ENCODE results near the gene TMEM183A.

Gene TMEM183A

DNA sequence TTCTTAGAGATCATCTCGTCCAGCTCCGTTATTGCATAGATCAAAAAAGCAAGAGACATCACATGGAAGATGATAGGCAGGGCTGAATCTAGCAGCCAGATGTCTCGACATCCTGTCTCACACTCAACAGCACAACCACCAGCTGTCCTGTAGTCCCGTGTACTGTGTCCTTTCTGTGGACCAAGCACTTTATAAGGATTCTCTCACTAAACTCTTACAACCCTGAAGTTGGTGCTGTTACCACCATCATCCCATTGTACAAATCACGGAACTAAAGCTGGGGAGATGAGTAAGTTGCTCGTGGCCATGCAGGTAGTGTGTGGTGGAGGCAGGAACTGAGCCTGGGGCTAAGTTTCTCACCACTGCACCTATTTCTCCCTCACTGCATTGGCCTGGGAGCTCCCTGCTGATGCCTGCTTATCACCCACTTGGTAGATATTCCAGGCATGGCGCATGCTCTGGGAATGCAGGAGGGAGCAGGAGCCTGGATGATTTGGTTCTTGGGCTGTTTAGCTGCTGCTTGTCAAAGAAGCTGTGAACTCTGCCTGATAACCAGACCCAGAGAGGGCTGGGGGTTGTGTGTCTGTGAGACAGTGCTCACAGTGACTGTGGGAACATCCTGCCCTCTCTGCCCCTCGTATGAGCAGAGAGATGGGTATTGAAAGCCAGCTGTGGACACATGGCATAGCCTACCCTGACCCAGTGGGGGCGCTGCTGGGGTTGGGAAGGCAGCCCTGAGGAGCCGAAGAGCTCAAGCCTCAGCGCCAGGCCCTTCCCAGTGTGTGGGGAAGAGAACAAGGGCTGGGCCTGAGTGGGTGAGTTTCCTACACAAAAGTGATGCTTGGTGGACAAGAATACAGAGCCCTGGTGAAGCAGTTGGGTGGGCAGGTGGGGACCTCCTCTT, 32.7 kb downstream of the TMEM183A start:
- Histone ChIP-seq H2AFZ (ENCODE audit: low read length, unreplicated experiment) (no peak overlapping the region), H3K36me3 (ENCODE audit: insufficient read depth, low read length) (peaks cover 4% of the 10 kb centered on the region; the same call in 1 of the 2 replicates), H3K4me1 (ENCODE audit: control insufficient read depth, insufficient read depth, low read length, unreplicated experiment) (peaks cover 27% of the 10 kb centered on the region), H3K27ac (ENCODE audit: low read depth, low read length) (no peak overlapping the region), H3K4me3 (ENCODE audit: low read depth, low read length) (no peak overlapping the region), H3K27me3 (ENCODE audit: insufficient read depth, low read length) (no peaks in the 10 kb centered on the region), H3K79me2 (ENCODE audit: control insufficient read depth, insufficient read depth, low read length, unreplicated experiment) (peaks cover 3% of the 10 kb centered on the region)

DNA sequence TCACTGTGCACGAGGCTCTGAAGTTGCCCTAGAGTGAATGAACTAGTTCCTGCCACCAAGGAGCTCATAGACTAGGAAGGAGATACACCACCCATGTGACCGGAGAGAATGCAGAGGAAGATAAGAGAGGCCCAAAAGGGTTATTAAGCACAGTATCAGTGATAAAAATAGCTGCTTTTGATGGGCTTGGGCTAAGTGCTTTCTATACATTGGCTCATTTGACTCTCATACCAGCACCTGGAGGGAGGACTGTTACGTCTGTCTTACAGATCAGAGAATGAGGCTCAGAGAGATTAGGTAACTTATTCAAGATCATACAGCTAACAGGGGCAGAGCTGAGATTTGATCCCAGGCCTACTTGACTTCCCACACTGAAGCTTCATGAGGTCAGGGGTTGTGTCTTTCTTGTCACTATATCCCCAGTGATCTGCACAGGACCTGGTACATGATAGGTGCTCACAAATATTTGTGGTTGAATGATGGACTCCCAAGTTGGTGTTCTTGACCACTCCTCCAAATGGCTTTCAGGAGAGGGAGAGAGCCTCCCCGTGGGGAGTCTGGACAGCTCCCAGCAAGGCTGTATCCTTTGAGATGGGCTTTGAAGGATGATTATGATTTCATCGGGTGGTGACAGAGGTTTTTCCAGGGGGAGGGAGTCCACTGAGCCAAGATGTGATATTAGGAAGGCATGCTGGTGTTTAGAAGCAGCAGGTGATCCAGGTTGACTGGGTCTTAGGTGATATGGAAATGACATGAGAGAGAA, 33.5 kb downstream of the TMEM183A start:
- Histone ChIP-seq H2AFZ (ENCODE audit: low read length, unreplicated experiment) (no peak overlapping the region), H3K27ac (ENCODE audit: low read depth, low read length) (no peak overlapping the region), H3K4me3 (ENCODE audit: low read depth, low read length) (no peak overlapping the region), H3K36me3 (ENCODE audit: insufficient read depth, low read length) (peaks cover 4% of the 10 kb centered on the region; the same call in 1 of the 2 replicates), H3K79me2 (ENCODE audit: control insufficient read depth, insufficient read depth, low read length, unreplicated experiment) (peaks cover 3% of the 10 kb centered on the region), H3K27me3 (ENCODE audit: insufficient read depth, low read length) (no peaks in the 10 kb centered on the region), H3K4me1 (ENCODE audit: control insufficient read depth, insufficient read depth, low read length, unreplicated experiment) (peaks cover 27% of the 10 kb centered on the region)

DNA sequence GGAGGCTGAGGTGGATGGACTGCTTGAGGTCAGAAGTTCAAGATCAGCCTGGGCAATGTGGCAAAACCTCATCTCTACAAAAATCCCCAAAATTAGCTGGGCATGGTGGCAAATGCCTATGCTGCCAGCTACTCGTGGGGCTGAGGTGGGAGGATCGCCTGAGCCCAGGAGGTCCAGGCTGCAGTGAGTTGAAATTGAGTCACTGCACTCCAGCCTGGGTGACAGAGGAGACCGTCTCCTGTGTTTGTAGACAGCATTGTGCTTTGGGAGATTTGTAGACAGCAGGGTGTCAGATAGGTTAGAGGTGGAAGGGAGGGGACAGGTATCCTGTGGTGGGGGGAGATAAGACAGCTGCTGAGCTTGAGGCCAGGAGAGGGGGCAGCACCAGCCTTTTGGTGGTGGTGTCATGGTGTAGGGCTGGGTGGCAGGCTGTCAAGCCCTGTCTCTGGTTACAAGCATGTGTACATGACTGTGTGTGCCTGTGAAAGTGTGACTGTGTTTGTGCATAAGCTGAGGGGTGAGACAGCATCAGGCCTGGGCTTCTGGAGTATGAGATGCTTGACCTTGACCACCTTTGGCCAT, 34.3 kb downstream of the TMEM183A start:
- Histone ChIP-seq H3K36me3 (ENCODE audit: insufficient read depth, low read length) (peaks cover 4% of the 10 kb centered on the region; the same call in 1 of the 2 replicates), H3K79me2 (ENCODE audit: control insufficient read depth, insufficient read depth, low read length, unreplicated experiment) (peaks cover 3% of the 10 kb centered on the region), H3K4me1 (ENCODE audit: control insufficient read depth, insufficient read depth, low read length, unreplicated experiment) (peaks cover 32% of the 10 kb centered on the region), H2AFZ (ENCODE audit: low read length, unreplicated experiment) (no peak overlapping the region), H3K4me3 (ENCODE audit: low read depth, low read length) (no peak overlapping the region), H3K27ac (ENCODE audit: low read depth, low read length) (no peak overlapping the region), H3K27me3 (ENCODE audit: insufficient read depth, low read length) (no peaks in the 10 kb centered on the region)

DNA sequence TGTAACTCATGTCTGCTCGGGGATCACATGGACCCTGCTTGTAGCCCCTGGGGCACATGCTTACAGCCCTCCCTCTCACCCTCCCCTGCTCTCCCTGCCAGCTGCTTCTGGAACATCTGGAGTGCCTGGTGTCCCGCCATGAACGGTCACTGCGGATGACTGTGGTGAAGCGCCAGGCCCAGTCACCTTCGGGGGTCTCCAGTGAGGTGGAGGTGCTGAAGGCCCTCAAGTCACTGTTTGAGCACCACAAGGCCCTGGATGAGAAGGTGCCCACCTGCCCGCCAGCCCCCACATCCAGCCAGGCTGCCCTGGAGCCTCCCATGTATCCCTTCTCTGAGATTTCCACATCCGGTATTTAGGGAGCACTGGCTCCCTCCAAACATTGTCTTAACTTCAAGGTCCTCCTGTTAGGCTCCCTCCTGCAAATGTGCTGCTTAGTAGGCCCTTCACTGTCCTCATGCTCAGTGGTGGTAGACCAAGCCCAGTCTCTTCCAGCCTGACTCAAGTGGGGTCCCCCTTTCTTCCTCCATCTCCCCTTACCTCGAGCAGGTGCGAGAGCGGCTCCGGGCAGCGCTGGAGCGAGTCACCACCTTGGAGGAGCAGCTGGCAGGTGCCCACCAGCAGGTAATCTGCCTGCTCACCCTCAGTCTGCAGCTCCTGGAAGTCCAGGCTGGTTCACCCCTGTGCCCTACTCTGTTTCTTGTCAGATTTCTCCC, 36.8 kb downstream of the TMEM183A start:
- no peak overlapping the region for H2AFZ ChIP-seq (ENCODE audit: low read length, unreplicated experiment)
- H3K36me3 ChIP-seq (ENCODE audit: insufficient read depth, low read length), result peaks cover 4% of the 10 kb centered on the region; the same call in 1 of the 2 replicates
- no peak overlapping the region for H3K27ac ChIP-seq (ENCODE audit: low read depth, low read length)
- H3K4me3 ChIP-seq (ENCODE audit: low read depth, low read length), result no peak overlapping the region
- no peaks in the 10 kb centered on the region for H3K27me3 ChIP-seq (ENCODE audit: insufficient read depth, low read length)
- peaks cover 3% of the 10 kb centered on the region for H3K79me2 ChIP-seq (ENCODE audit: control insufficient read depth, insufficient read depth, low read length, unreplicated experiment)
- H3K4me1 ChIP-seq (ENCODE audit: control insufficient read depth, insufficient read depth, low read length, unreplicated experiment), result peaks cover 25% of the 10 kb centered on the region

DNA sequence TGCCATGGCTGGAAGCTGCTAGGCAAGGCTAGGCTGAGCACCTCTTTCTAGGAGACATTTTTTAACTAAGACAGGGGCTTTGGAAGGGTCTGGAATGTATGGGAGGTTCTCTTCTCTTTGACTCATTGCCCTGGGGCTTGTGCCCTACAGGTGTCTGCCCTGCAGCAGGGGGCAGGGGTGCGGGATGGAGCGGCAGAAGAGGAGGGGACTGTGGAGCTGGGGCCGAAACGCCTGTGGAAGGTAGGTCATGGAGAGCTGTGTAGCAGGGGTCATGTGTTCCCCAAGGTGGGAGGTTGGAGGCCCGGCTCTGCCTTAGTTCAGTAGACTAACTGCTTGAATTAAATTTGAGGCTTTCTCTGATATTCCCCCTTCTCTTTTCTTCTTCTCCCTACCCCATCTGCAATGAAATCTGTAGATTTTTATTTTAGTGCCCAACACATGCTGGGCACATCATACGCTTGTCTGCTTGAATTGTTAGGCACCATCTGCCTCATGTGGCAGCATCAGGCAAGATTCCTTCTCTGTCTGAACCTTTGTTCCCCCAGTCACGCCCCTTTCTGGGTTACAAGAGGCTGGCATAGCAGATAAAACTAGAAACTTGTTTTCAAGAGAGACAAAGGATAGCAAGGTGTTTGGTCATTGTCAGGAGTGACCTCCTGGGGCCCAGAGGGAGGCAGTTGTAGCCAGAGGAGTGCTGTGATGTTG, 37.5 kb downstream of the TMEM183A start:
- peaks cover 3% of the 10 kb centered on the region for H3K79me2 ChIP-seq (ENCODE audit: control insufficient read depth, insufficient read depth, low read length, unreplicated experiment)
- no peaks in the 10 kb centered on the region for H3K27me3 ChIP-seq (ENCODE audit: insufficient read depth, low read length)
- no peak overlapping the region for H3K27ac ChIP-seq (ENCODE audit: low read depth, low read length)
- H2AFZ ChIP-seq (ENCODE audit: low read length, unreplicated experiment), result no peak overlapping the region
- H3K4me1 ChIP-seq (ENCODE audit: control insufficient read depth, insufficient read depth, low read length, unreplicated experiment), result peaks cover 24% of the 10 kb centered on the region
- no peak overlapping the region for H3K4me3 ChIP-seq (ENCODE audit: low read depth, low read length)
- peaks cover 1% of the 10 kb centered on the region; the same call in 1 of the 2 replicates for H3K36me3 ChIP-seq (ENCODE audit: insufficient read depth, low read length)

DNA sequence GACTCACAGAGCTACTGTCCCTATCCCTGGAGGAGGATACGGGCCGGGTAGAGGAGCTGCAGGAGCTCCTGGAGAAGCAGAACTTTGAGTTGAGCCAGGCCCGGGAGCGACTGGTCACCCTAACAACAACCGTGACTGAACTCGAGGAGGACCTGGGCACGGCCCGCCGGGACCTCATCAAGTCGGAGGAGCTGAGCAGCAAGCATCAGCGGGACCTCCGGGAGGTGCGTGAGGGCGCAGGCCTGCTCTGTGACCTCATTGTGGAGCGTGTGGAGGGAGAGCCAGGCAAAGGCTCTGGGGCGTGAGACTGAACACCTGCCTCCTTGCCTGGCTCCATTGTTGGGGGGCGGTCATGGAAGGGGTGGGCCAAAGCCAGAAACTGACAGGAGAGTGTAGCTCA, 38.2 kb downstream of the TMEM183A start:
- H3K4me1 ChIP-seq (ENCODE audit: control insufficient read depth, insufficient read depth, low read length, unreplicated experiment), result peaks cover 24% of the 10 kb centered on the region
- no peaks in the 10 kb centered on the region for H3K36me3 ChIP-seq (ENCODE audit: insufficient read depth, low read length)
- no peak overlapping the region for H3K4me3 ChIP-seq (ENCODE audit: low read depth, low read length)
- peaks cover 3% of the 10 kb centered on the region for H3K79me2 ChIP-seq (ENCODE audit: control insufficient read depth, insufficient read depth, low read length, unreplicated experiment)
- no peak overlapping the region for H2AFZ ChIP-seq (ENCODE audit: low read length, unreplicated experiment)
- H3K27ac ChIP-seq (ENCODE audit: low read depth, low read length), result no peak overlapping the region
- no peaks in the 10 kb centered on the region for H3K27me3 ChIP-seq (ENCODE audit: insufficient read depth, low read length)

DNA sequence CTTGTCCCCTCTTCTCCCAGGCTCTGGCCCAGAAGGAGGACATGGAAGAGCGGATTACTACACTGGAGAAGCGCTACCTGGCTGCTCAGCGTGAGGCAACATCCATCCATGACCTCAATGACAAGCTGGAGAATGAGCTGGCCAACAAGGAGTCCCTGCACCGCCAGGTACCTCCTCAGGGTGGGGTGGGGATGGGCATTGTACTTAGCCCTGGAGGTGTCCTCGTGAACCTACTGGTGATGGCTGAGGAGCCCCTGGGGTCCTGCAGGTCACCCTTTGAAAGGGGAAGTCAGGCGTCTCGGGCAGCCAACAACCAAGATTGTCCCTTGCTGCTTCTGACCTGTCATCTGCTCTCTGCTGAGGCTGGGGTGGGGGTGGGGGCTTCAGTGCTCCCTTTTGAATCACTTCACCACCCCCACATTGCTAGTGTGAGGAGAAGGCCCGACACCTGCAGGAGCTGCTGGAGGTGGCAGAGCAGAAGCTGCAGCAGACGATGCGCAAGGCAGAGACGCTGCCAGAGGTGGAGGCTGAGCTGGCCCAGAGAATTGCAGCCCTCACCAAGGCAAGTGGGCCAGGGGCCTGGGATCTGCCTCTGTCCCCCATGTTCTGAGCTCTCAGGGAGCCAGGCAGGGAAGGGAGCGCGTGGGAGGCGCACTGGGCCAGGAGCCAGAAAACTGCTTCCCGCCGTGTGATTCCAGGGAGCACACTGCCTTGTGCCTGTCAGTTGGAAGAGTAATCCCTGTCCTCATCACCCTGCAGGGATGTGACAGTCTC, 38.8 kb downstream of the TMEM183A start:
- no peak overlapping the region for H3K4me3 ChIP-seq (ENCODE audit: low read depth, low read length)
- peaks cover 3% of the 10 kb centered on the region for H3K79me2 ChIP-seq (ENCODE audit: control insufficient read depth, insufficient read depth, low read length, unreplicated experiment)
- H2AFZ ChIP-seq (ENCODE audit: low read length, unreplicated experiment), result no peak overlapping the region
- no peak overlapping the region for H3K27ac ChIP-seq (ENCODE audit: low read depth, low read length)
- peaks cover 24% of the 10 kb centered on the region for H3K4me1 ChIP-seq (ENCODE audit: control insufficient read depth, insufficient read depth, low read length, unreplicated experiment)
- no peaks in the 10 kb centered on the region for H3K36me3 ChIP-seq (ENCODE audit: insufficient read depth, low read length)
- H3K27me3 ChIP-seq (ENCODE audit: insufficient read depth, low read length), result no peaks in the 10 kb centered on the region

DNA sequence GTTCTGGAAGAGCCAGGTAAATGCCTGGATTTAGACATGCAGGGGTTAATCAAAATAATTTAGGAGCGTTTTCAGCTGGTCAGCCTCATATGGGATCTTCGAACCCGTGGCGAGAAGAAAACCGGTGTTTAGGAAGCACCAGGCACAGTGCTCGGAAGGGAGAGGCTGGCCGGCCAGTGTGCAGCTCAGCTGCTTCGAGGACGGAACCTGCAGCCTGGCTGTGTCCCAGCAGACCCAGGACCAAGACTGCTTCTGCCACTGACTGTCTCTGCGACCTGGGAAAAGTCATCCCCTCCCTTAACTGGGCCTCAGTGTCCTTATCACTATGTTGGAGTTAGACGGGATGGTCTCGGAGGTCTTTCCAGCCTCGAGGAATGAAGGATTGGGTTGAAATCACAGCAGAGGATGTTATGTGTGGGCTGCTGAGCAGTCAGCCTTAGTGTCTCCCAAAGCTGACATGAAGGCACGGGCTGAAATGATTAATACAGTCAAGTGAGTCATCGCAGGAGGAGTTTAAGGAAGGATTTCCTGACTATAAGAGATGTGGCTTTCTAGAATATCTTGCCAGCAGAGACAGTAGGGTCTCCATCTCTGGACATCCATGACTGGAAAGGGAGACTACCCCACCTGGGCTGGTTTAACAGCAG, 39.9 kb downstream of the TMEM183A start:
- H3K4me1 ChIP-seq (ENCODE audit: control insufficient read depth, insufficient read depth, low read length, unreplicated experiment), result peaks cover 18% of the 10 kb centered on the region
- peak overlapping the region; percentile 7; the same call in 1 of the 2 replicates for H3K27ac ChIP-seq (ENCODE audit: low read depth, low read length)
- H3K4me3 ChIP-seq (ENCODE audit: low read depth, low read length), result 0 out of 2 replicates have a peak overlapping the region, but pooled peaks have one; percentile 15
- H2AFZ ChIP-seq (ENCODE audit: low read length, unreplicated experiment), result no peak overlapping the region
- no peaks in the 10 kb centered on the region for H3K36me3 ChIP-seq (ENCODE audit: insufficient read depth, low read length)
- H3K27me3 ChIP-seq (ENCODE audit: insufficient read depth, low read length), result no peaks in the 10 kb centered on the region
- no peaks in the 10 kb centered on the region for H3K79me2 ChIP-seq (ENCODE audit: control insufficient read depth, insufficient read depth, low read length, unreplicated experiment)

DNA sequence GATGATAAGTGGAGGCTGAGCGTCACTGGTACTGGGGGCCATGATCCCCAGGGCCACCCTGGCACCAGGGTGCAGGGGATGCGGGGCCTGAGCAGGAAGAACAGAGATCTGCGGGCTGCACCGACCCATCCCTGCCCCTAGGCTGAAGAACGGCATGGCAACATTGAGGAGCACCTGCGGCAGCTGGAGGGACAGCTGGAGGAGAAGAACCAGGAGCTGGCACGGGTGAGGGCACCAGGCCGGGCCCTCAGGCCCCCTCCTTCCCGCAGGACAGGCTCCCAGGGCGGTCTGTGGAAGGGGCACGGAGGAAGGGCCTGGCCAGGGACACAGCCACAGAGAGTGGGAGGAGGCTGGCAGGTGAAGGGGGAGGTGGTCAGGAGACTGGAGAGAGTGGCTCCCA, 40.9 kb downstream of the TMEM183A start:
- Histone ChIP-seq H3K27ac (ENCODE audit: low read depth, low read length) (no peak overlapping the region), H3K4me3 (ENCODE audit: low read depth, low read length) (no peak overlapping the region), H3K27me3 (ENCODE audit: insufficient read depth, low read length) (no peaks in the 10 kb centered on the region), H3K36me3 (ENCODE audit: insufficient read depth, low read length) (no peaks in the 10 kb centered on the region), H3K79me2 (ENCODE audit: control insufficient read depth, insufficient read depth, low read length, unreplicated experiment) (no peaks in the 10 kb centered on the region), H3K4me1 (ENCODE audit: control insufficient read depth, insufficient read depth, low read length, unreplicated experiment) (peaks cover 18% of the 10 kb centered on the region), H2AFZ (ENCODE audit: low read length, unreplicated experiment) (no peak overlapping the region)

Measured in ACC112 (cell line).